Thyroid gland (tissue), 4 donors: Measurements from ENCODE around the gene WBP4. TPM values are rescaled to one million over a fixed set of nuclear protein-coding genes. Genes with fewer than 3 reads are reported as not detected.

Source experiments
- DNase-seq, 2 donors: peaks; one replicate each; pipeline ENCODE4 v3.0.0-alpha.2; 2019
- H3K27ac ChIP-seq, 3 donors: fragments of 200-600 bp; sonication (generic); 1 replicate in 2 of 3; 2 replicates in 1 of 3; pipeline ENCODE4 v1.5.1; 2016 to 2019; ENCODE audit warnings: mild to moderate bottlenecking in 1 of 3, moderate library complexity in 1 of 3
- H3K27me3 ChIP-seq: fragments of 200-600 bp; sonication (generic); one replicate; pipeline ENCODE4 v1.5.1; 2019
- H3K36me3 ChIP-seq, 2 donors: fragments of 200-600 bp; sonication (generic); one replicate each; pipeline ENCODE4 v1.5.1; 2016 to 2019
- H3K4me1 ChIP-seq, 2 donors: fragments of 200-600 bp; sonication (generic); one replicate each; pipeline ENCODE4 v1.5.1; 2017 to 2019
- H3K4me3 ChIP-seq, 3 donors: fragments of 200-600 bp; sonication (generic); replicated peaks in 1 of 3; 1 replicate in 2 of 3; 2 replicates in 1 of 3; pipeline ENCODE4 v1.5.1; 2016; ENCODE audit warnings: mild to moderate bottlenecking in 1 of 3
- H3K9me3 ChIP-seq: fragments of 200-600 bp; sonication (generic); one replicate; pipeline ENCODE4 v1.5.1; 2017
- POLR2A ChIP-seq, 2 donors: fragments of 450-650 bp; IDR thresholded peaks; one replicate each; pipeline ENCODE4 v1.6.1; 2017; ENCODE audit warnings: antibody characterized with exemption in 2 of 2, mild to moderate bottlenecking in 2 of 2, moderate library complexity in 1 of 2
- WGBS, 2 donors: methylation state at CpG; one replicate each; pipeline ENCODE4 v1.1.5; 2017; 5-methylcytosine and 5-hydroxymethylcytosine counted together
- intact Hi-C: fragments of 100-400 bp; cut with DNase I; formaldehyde crosslinking; loops from one replicate; pipeline ENCODE4 v1.15.1; 2023
- total RNA-seq, 4 donors: library from RNA; depleted of rRNA; stranded (reverse); fragments of >200 nt; gene quantifications; one replicate each; pipeline ENCODE4 v1.2.3, GENCODE V29; 2016
- TF ChIP-seq, protein P1 (sequence below), 6 experiments: fragments of 200-600 bp in 3 of 6; fragments of 450-650 bp in 3 of 6; sonication (generic) in 3 of 6; IDR thresholded peaks; one replicate each; pipeline ENCODE4 v1.5.1; 2016 to 2019; ENCODE audit warnings: antibody characterized with exemption in 6 of 6, mild to moderate bottlenecking in 2 of 6, inconsistent platforms in 1 of 6, moderate library complexity in 1 of 6

WBP4 gene
- total RNA-seq, 4 donors from 2014 or later, result 9.4 to 19.2 (median 10.6) TPM

DNA sequence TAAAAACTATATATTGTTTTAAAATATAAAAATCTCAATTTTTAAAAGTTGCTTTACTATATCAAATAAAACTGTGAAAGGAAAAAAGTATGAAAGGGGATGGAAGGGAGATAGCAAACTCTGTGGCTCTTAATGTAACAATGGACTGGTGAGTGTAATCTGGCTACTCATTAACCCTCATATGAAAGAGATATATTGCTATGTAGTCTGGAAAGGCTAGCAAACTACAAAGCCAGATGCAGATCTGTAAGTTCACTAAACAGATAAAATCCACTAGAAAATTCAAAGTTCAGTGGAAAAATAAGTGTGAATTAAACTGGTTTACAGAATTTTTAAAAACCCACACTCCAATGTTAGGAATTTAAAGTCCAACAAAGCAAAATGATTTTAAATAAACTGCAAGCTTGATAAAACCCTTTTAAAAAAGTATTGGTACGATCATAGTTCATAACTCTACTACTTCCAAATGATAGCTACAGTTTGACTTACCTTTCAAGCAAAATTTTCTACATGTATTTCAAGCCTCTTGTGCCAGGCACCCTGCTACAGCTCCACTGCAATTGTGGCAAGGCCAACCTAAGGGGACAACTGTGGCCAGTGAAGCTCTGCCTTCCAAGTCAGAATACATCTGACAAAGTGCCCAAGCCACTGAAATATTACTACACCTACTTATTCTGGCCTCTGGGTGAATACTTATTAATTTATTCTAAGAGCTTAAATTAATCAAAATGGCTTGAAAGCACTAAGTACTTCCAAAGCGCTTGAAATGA, 41.5 kb upstream of the WBP4 start:
- TF ChIP-seq POLR2A (IDR thresholded peaks at IDR 0.05), result no peak
- TF ChIP-seq, protein P1, sequence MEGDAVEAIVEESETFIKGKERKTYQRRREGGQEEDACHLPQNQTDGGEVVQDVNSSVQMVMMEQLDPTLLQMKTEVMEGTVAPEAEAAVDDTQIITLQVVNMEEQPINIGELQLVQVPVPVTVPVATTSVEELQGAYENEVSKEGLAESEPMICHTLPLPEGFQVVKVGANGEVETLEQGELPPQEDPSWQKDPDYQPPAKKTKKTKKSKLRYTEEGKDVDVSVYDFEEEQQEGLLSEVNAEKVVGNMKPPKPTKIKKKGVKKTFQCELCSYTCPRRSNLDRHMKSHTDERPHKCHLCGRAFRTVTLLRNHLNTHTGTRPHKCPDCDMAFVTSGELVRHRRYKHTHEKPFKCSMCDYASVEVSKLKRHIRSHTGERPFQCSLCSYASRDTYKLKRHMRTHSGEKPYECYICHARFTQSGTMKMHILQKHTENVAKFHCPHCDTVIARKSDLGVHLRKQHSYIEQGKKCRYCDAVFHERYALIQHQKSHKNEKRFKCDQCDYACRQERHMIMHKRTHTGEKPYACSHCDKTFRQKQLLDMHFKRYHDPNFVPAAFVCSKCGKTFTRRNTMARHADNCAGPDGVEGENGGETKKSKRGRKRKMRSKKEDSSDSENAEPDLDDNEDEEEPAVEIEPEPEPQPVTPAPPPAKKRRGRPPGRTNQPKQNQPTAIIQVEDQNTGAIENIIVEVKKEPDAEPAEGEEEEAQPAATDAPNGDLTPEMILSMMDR (IDR thresholded peaks at IDR 0.05), result no peak
- peak in 1 of 2 donors; percentile 12 for DNase-seq
- H3K9me3 ChIP-seq, result no peaks in the 10 kb centered on the region
- H3K36me3 ChIP-seq, result no peaks in the 10 kb centered on the region
- no peaks in the 10 kb centered on the region for H3K27me3 ChIP-seq
- 93 to 97% methylated on average over 2 of the region's 2 CpGs for WGBS, 2 donors
- no peak overlapping the region for H3K4me3 ChIP-seq
- intact Hi-C loops, result no loop called here
- peaks cover 30 to 31% of the 10 kb centered on the region in 2 donors for H3K4me1 ChIP-seq
- H3K27ac ChIP-seq, result peak overlapping the region; percentile 81 to 94 (median 85)

DNA sequence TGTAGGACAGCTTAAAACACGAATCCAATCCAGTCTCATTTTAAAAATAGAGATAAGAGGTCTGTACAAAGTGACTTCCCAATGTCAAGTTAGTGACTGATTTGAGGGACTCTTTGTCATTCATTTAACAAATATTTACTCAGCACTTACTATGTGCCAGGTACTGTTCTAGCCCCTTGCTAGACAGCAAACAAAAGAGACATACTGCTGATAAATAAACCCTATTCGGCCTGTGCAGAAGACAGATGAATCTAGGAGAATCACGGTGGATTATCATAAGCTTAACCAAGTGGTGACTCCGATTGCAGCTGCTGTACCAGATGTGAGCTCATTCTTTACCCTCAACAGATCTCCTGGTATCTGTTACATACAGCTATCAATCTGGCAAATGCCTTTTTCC, 35.8 kb upstream of the WBP4 start:
- no peak for TF ChIP-seq POLR2A (IDR thresholded peaks at IDR 0.05)
- TF ChIP-seq, protein P1 (IDR thresholded peaks at IDR 0.05), result no peak
- no peaks in the 10 kb centered on the region for H3K9me3 ChIP-seq
- no peaks in the 10 kb centered on the region for H3K27me3 ChIP-seq
- intact Hi-C loops, result no loop called here
- 60 to 70% methylated on average over 4 of the region's 4 CpGs for WGBS, 2 donors
- H3K4me1 ChIP-seq, result peaks cover 9 to 23% of the 10 kb centered on the region in 2 donors
- no peak for DNase-seq
- H3K4me3 ChIP-seq, result no peak overlapping the region
- H3K36me3 ChIP-seq, result no peaks in the 10 kb centered on the region
- peak overlapping the region in 2 of 3 donors; percentile 2 to 11 for H3K27ac ChIP-seq

DNA sequence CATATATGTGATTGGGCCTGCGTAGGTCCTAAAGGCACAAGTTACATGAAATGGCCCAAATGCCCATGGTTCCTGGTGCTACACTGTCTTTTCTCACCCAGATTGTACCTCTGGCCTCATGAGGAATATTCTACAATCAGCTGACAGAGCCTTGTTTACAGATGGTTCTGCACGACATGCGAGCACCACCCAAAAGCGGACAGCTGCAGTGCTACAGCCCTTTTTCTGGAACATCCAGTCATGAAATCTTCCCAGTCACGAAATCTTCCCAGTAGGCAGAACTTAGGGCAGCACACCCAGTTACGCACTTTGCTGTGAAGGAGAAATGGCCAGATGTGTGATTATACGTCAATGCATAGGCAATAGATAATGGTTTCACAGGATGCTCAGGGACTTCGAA, 34.5 kb upstream of the WBP4 start:
- WGBS, 2 donors, result 99% methylated on average over 8 of the region's 8 CpGs
- Histone ChIP-seq H3K27me3 (no peaks in the 10 kb centered on the region), H3K27ac (no peak overlapping the region), H3K9me3 (no peaks in the 10 kb centered on the region), H3K4me3 (no peak overlapping the region), H3K36me3 (no peaks in the 10 kb centered on the region), H3K4me1 (peaks cover 9 to 31% of the 10 kb centered on the region in 2 donors)
- TF ChIP-seq, protein P1 (IDR thresholded peaks at IDR 0.05), result no peak
- TF ChIP-seq POLR2A (IDR thresholded peaks at IDR 0.05), result no peak
- intact Hi-C loops, result no loop called here
- DNase-seq, result no peak

DNA sequence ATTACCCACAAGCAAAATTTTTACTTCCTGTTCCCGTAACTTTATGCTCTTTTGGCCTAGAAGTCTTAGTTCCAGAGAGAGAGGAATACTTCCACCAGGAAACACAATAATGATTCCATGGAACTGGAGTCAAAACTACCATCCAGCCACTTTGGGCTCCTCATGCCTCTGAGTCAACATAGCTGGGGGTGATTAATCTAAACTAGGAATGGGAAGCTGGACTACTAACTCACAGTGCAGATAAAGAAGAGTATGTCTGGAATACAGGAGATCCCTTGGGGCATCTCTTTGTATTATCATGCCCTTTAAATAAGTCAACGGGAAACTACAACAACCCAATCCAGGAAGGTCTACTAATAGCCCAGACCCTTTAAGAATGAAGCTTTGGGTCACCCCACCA, 33.3 kb upstream of the WBP4 start:
- no peak for TF ChIP-seq POLR2A (IDR thresholded peaks at IDR 0.05)
- TF ChIP-seq, protein P1 (IDR thresholded peaks at IDR 0.05), result no peak
- Histone ChIP-seq H3K9me3 (no peaks in the 10 kb centered on the region), H3K4me3 (no peak overlapping the region), H3K27ac (no peak overlapping the region), H3K36me3 (no peaks in the 10 kb centered on the region), H3K27me3 (no peaks in the 10 kb centered on the region), H3K4me1 (peaks cover 9 to 37% of the 10 kb centered on the region in 2 donors)
- intact Hi-C loops, result no loop called here
- DNase-seq, result no peak
- 76 to 78% methylated on average over 2 of the region's 2 CpGs for WGBS, 2 donors

DNA sequence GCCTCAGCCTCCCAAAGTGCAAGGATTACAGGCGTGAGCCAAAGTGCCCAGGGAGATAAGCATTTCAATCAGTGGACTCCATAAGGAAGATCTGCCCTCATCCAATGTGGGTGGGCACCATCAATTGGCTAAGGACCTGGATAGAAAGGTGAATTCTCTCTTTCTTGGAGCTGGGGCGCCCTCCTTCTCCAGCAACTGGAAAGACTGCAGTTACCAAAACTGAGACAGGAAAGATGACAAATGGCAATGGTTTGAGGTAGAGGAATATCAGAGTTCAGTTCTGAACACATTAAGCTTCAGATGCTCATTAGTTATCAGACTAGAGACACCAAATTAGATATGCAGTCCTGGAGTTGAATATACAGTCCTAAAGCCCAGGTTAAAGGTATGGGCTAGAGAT, 31.7 kb upstream of the WBP4 start:
- Histone ChIP-seq H3K27me3 (no peaks in the 10 kb centered on the region), H3K4me3 (no peak overlapping the region), H3K36me3 (no peaks in the 10 kb centered on the region), H3K4me1 (peaks cover 11 to 42% of the 10 kb centered on the region in 2 donors), H3K9me3 (no peaks in the 10 kb centered on the region), H3K27ac (no peak overlapping the region)
- intact Hi-C loops, result no loop called here
- no peak for TF ChIP-seq POLR2A (IDR thresholded peaks at IDR 0.05)
- TF ChIP-seq, protein P1 (IDR thresholded peaks at IDR 0.05), result no peak
- WGBS, 2 donors, result 97 to 100% methylated on average over 2 of the region's 2 CpGs
- no peak for DNase-seq
